Heart left ventricle (tissue), 13 donors: Measurements from ENCODE around the gene KIF26B.

Source experiments
- CTCF ChIP-seq, 12 donors: fragments of 200-600 bp; sonication (generic) in 4 of 12; IDR thresholded peaks; one replicate each; pipeline versions ENCODE4 v1.5.0 to v1.8.0; 2018 to 2022; ENCODE audit warnings: antibody characterized with exemption in 12 of 12, mild to moderate bottlenecking in 5 of 12
- POLR2A ChIP-seq, 2 donors: fragments of 450-650 bp; IDR thresholded peaks; one replicate each; pipeline ENCODE4 v1.6.1; 2017; ENCODE audit warnings: antibody characterized with exemption in 2 of 2, mild to moderate bottlenecking in 2 of 2, moderate library complexity in 2 of 2
- donor health status: ischemic (EF 13 %, LVEDD 7.1; RV severe dilation, severe dysfunction).
- donor health status: DM: no; HTN: yes; CAD: no.
- donor health status: DM: no; HTN: no; CAD: no.
- donor health status: ischemic (EF 25% LVEDD 6.9; RV normal size, moderate dysfunction).
- donor health status: ischemic (EF 25% LVEDD 5.7; RV mildly dilated, moderate dysfunction).
- donor health status: ischemic (EF 35%, LVEDD 5.7; RV mildly dilated, moderate dysfunction).
- donor health status: nonischemic (EF 11% LVEDD 7.7; RV severe dilation, severe dysfunction).
- donor health status: DM: yes; HTN: yes; CAD: no.
- donor health status: PGD.
- donor health status: ischemic (EF 29% LVEDD 5.4; RV normal size, mild dysfunction).
- donor health status: nonischemic (EF 23%, LVEDD 6.1; RV moderate dilation, normal function).

DNA sequence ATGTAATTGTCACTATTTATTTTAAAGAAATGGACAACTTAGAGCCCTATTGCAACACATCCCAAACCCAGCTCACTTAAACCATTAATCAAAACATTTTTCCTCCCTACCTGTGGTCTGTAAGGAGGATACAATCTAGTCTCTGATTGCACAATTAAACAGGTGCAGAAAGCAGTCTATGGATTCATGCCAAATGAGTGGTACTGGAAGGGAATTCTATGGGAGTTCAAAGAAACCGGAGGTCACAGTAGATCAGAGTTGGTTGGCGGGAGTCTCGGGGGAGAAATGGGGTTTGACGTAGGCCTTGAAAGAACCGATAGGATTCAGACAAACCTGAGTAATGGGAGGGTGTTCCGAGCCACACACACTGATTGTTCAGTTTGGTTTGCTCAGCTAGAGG is 314.9 kb downstream of the KIF26B start:
- TF ChIP-seq CTCF (IDR thresholded peaks at IDR 0.05) (no peak), POLR2A (IDR thresholded peaks at IDR 0.05) (no peak)
